GM21447 (cell line): Measurements from ENCODE around the gene COPB2.

Experiments used
- ATAC-seq: cut with Tn5 transposase; IDR thresholded peaks from one replicate; pipeline ENCODE4 v1.9.1; 2021; ENCODE audit not compliant: unreplicated experiment

The COPB2 gene

GRCh38 chr3:139309880-139310279 is 79.6 kb downstream of the COPB2 start:
- ATAC-seq: no peak

GRCh38 chr3:139309061-139309591 is 80.3 kb downstream of the COPB2 start:
- no peak for ATAC-seq

GRCh38 chr3:139308560-139308959 is 80.9 kb downstream of the COPB2 start:
- no peak for ATAC-seq

- no peak for ATAC-seq
These were observed 81.6 kb downstream of the COPB2 start for GRCh38 chr3:139307601-139308555.
